ENCODE data around the gene CSRNP3. TPM values are rescaled to one million over a fixed set of nuclear protein-coding genes. Genes with fewer than 3 reads are reported as not detected.

CSRNP3 gene
- total RNA-seq, 4 donors from 2014 or later: 0.37 to 11.1 (median 3.2) TPM

DNA sequence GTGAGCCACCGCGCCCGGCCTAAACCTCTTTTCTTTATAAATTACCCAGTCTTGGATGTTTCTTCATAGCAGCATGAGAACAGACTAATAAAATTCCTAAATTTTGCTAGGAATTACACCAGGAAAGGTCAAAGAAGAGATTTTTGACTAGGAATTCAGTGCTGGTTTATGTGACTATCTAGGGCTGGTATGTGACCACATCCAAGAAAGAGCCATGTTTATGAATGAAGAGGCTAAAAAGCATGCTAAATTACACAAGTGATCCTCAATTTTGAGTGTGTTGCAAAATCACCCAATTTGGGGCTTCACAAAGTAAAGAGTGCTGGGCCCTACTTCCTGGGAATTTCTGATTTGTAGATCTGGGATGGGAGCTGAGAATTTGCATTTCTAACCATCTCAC, 123.6 kb downstream of the CSRNP3 start:
- Histone ChIP-seq H3K4me1 (peaks cover 0 to 12% (median 1%) of the 10 kb centered on the region in 4 donors), H3K27me3 (no peaks in the 10 kb centered on the region), H3K9me3 (no peaks in the 10 kb centered on the region), H3K27ac (no peak overlapping the region), H3K4me3 (no peak overlapping the region), H3K36me3 (no peaks in the 10 kb centered on the region)
- no peak for TF ChIP-seq EP300 (IDR thresholded peaks at IDR 0.05; ENCODE audit: low read depth)
- TF ChIP-seq, protein P1, sequence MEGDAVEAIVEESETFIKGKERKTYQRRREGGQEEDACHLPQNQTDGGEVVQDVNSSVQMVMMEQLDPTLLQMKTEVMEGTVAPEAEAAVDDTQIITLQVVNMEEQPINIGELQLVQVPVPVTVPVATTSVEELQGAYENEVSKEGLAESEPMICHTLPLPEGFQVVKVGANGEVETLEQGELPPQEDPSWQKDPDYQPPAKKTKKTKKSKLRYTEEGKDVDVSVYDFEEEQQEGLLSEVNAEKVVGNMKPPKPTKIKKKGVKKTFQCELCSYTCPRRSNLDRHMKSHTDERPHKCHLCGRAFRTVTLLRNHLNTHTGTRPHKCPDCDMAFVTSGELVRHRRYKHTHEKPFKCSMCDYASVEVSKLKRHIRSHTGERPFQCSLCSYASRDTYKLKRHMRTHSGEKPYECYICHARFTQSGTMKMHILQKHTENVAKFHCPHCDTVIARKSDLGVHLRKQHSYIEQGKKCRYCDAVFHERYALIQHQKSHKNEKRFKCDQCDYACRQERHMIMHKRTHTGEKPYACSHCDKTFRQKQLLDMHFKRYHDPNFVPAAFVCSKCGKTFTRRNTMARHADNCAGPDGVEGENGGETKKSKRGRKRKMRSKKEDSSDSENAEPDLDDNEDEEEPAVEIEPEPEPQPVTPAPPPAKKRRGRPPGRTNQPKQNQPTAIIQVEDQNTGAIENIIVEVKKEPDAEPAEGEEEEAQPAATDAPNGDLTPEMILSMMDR (IDR thresholded peaks at IDR 0.05): no peak
- TF ChIP-seq POLR2AphosphoS5 (IDR thresholded peaks at IDR 0.05): no peak
- TF ChIP-seq POLR2A (IDR thresholded peaks at IDR 0.05): no peak
- intact Hi-C loops (cut with DNase I; ENCODE audit: low total_unique reads): no loop called here
- 96% methylated on average over 3 of the region's 3 CpGs; no CpG with 5 or more reads in 1 of the 2 donors for WGBS, 2 donors (ENCODE audit: low coverage in 1 of 2)
- DNase-seq: no peak
- in situ Hi-C loops (cut with MboI; ENCODE audit: low pct_ligation_motif_present in 1 of 4, low pct_unique_long_range_greater_than_20kb in 1 of 4, low sequenced_read_pairs in 3 of 4): no loop called here

GRCh38 chr2:165594231-165594934, 124.9 kb downstream of the CSRNP3 start:
- in situ Hi-C loops (cut with MboI; ENCODE audit: low pct_ligation_motif_present in 1 of 4, low pct_unique_long_range_greater_than_20kb in 1 of 4, low sequenced_read_pairs in 3 of 4): no loop called here

DNA sequence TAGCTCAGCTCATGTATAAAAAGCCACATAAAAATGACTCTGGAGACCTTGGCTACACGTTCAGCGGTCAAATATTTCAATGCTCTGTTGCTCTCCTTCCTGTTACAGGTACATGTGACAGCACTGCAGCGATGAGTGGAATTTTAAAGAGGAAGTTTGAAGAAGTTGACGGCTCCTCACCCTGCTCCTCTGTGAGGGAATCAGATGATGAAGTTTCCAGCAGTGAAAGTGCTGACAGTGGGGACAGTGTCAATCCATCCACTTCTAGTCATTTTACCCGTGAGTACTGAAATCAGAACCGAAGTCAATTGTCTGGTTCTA, 125.4 kb downstream of the CSRNP3 start:
- no peak overlapping the region for H3K27ac ChIP-seq
- 59 to 84% methylated on average over 6 of the region's 6 CpGs for WGBS, 2 donors (ENCODE audit: low coverage in 1 of 2)
- no peak for DNase-seq
- H3K27me3 ChIP-seq: no peaks in the 10 kb centered on the region
- no peaks in the 10 kb centered on the region for H3K4me1 ChIP-seq
- H3K4me3 ChIP-seq: no peak overlapping the region
- TF ChIP-seq POLR2AphosphoS5 (IDR thresholded peaks at IDR 0.05) (no peak), POLR2A (IDR thresholded peaks at IDR 0.05) (no peak), EP300 (IDR thresholded peaks at IDR 0.05; ENCODE audit: low read depth) (no peak)
- TF ChIP-seq, protein P1 (IDR thresholded peaks at IDR 0.05): no peak
- no peaks in the 10 kb centered on the region for H3K9me3 ChIP-seq
- intact Hi-C loops (cut with DNase I; ENCODE audit: low total_unique reads) (no loop called here), in situ Hi-C loops (cut with MboI; ENCODE audit: low pct_ligation_motif_present in 1 of 4, low pct_unique_long_range_greater_than_20kb in 1 of 4, low sequenced_read_pairs in 3 of 4) (no loop called here)
- H3K36me3 ChIP-seq: no peaks in the 10 kb centered on the region

More at GRCh38 chr2:165594231-165594934, 124.9 kb downstream of the CSRNP3 start:
- TF ChIP-seq POLR2A (IDR thresholded peaks at IDR 0.05) (no peak), POLR2AphosphoS5 (IDR thresholded peaks at IDR 0.05) (no peak)
- TF ChIP-seq, protein P1 (IDR thresholded peaks at IDR 0.05): no peak
- Histone ChIP-seq H3K9me3 (no peaks in the 10 kb centered on the region), H3K4me1 (no peaks in the 10 kb centered on the region), H3K36me3 (no peaks in the 10 kb centered on the region), H3K27me3 (no peaks in the 10 kb centered on the region), H3K4me3 (no peak overlapping the region), H3K27ac (no peak overlapping the region)
- WGBS, 2 donors (ENCODE audit: low coverage in 1 of 2): 76 to 79% methylated on average over 1 of the region's 1 CpG
- no peak for DNase-seq
- intact Hi-C loops (cut with DNase I; ENCODE audit: low total_unique reads): no loop called here

DNA sequence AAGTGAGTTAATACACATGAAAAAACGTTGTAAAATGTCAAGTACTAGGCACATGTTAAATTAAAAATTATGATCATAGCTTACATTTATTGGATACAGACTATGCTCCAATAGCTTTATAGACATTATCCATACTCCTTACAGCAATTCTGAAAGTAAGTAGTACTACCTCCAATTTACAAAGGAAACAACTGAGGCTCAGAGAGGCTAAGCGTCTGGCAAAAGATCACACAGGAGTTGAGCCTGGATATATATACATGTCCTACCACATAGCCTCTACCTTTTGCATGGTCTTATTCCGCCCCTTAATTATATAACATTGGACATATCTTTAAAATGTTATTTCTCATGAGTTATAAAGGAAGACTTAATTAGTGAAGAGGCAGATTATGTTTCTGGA, 127.3 kb downstream of the CSRNP3 start:
- WGBS, 2 donors (ENCODE audit: low coverage in 1 of 2): 84 to 88% methylated on average over 3 of the region's 3 CpGs
- Histone ChIP-seq H3K4me3 (no peak overlapping the region), H3K36me3 (no peaks in the 10 kb centered on the region), H3K27ac (no peak overlapping the region), H3K4me1 (no peaks in the 10 kb centered on the region), H3K27me3 (no peaks in the 10 kb centered on the region), H3K9me3 (no peaks in the 10 kb centered on the region)
- TF ChIP-seq, protein P1 (IDR thresholded peaks at IDR 0.05): no peak
- no peak for TF ChIP-seq EP300 (IDR thresholded peaks at IDR 0.05; ENCODE audit: low read depth)
- no peak for TF ChIP-seq POLR2AphosphoS5 (IDR thresholded peaks at IDR 0.05)
- no peak for TF ChIP-seq POLR2A (IDR thresholded peaks at IDR 0.05)
- in situ Hi-C loops (cut with MboI; ENCODE audit: low pct_ligation_motif_present in 1 of 4, low pct_unique_long_range_greater_than_20kb in 1 of 4, low sequenced_read_pairs in 3 of 4): no loop called here
- DNase-seq: no peak
- intact Hi-C loops (cut with DNase I; ENCODE audit: low total_unique reads): no loop called here
